ENCODE results near the gene CDC42BPG.

The CDC42BPG gene

DNA sequence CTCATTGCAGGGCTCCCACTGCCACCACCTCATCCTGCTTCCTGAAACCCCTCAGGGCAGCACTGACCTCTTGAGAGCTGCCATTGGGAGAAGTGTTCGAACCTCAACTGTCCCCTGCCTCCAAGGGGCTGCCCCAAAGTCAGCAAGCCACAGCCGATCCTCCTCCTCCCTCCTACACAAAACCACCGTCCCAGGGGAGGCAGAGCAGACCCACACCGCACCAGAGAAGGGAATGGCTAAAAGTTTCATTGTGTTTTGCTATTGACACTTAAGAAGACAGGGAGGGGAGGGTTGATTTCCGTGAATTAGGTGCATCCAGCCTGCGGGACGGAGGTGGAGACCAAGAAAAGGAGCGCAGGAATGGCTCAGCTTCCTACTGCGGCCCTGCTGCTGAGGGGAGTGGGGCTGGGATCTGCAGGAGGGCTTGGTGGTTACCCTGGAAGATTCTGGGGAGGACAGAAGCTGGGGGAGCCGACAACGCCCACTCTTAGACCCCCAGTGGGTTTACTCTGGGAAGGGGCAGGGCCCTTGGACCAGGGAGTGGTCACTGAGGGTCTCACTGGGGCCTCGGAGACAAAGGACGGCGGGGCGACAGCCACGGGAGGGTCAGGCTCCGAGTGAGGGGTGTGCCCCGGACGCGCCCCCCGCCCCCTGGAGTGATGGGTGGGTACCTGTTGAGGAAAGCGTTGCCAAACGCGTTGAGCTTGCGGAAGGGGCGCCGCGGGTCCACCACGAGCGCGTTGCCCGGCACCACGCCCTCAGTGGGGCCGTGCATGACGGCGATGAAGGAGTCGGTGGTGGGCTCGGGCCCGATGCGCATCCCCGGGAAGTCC, 33.2 kb upstream of the CDC42BPG start (continued):
- TF ChIP-seq HOXD13 (CRISPR knock-in tag; IDR thresholded peaks at IDR 0.05; ENCODE audit: borderline replicate concordance) (no peak), ZNF202 (tag by site-specific recombination; IDR thresholded peaks at IDR 0.05; ENCODE audit: borderline replicate concordance) (no peak), ZNF677 (tag by site-specific recombination; IDR thresholded peaks at IDR 0.05) (no peak), SP7 (tag by site-specific recombination; IDR thresholded peaks at IDR 0.05) (no peak), ZNF350 (tag by site-specific recombination; IDR thresholded peaks at IDR 0.05) (no peak), BCL11B (tag by site-specific recombination; IDR thresholded peaks at IDR 0.05; ENCODE audit: low read depth) (no peak), ZNF561 (tag by site-specific recombination; IDR thresholded peaks at IDR 0.05; ENCODE audit: borderline replicate concordance) (no peak), REPIN1 (tag by site-specific recombination; IDR thresholded peaks at IDR 0.05; ENCODE audit: low read depth) (no peak), YY1 (tag by site-specific recombination; IDR thresholded peaks at IDR 0.05) (no peak), ZNF2 (tag by site-specific recombination; IDR thresholded peaks at IDR 0.05) (no peak), ZFP69B (tag by site-specific recombination; IDR thresholded peaks at IDR 0.05) (0 out of 2 replicates have a peak, but pooled peaks have one; percentile 22), ZNF585B (tag by site-specific recombination; IDR thresholded peaks at IDR 0.05) (no peak), WT1 (tag by site-specific recombination; IDR thresholded peaks at IDR 0.05) (no peak), ZNF473 (tag by site-specific recombination; IDR thresholded peaks at IDR 0.05) (no peak), ZNF302 (tag by site-specific recombination; IDR thresholded peaks at IDR 0.05; ENCODE audit: low read depth) (no peak), ZNF549 (tag by site-specific recombination; IDR thresholded peaks at IDR 0.05) (no peak), ZBTB17 (tag by site-specific recombination; IDR thresholded peaks at IDR 0.05) (no peak), ZSCAN23 (tag by site-specific recombination; IDR thresholded peaks at IDR 0.05) (no peak), ZFP41 (tag by site-specific recombination; IDR thresholded peaks at IDR 0.05; ENCODE audit: borderline replicate concordance) (no peak), ZNF37A (tag by site-specific recombination; IDR thresholded peaks at IDR 0.05) (no peak), ZNF335 (tag by site-specific recombination; conservative IDR thresholded peaks at IDR 0.05) (no peak; the same call in 1 of the 2 replicates), ZNF112 (tag by site-specific recombination; IDR thresholded peaks at IDR 0.05) (no peak), ZNF416 (tag by site-specific recombination; IDR thresholded peaks at IDR 0.05) (no peak), ZNF777 (tag by site-specific recombination; IDR thresholded peaks at IDR 0.05; ENCODE audit: borderline replicate concordance) (no peak), ZNF555 (tag by site-specific recombination; conservative IDR thresholded peaks at IDR 0.05) (no peak), ZNF184 (tag by site-specific recombination; IDR thresholded peaks at IDR 0.05) (no peak), ZNF138 (tag by site-specific recombination; IDR thresholded peaks at IDR 0.05; ENCODE audit: borderline replicate concordance) (no peak)
- TF ChIP-seq, protein P1, sequence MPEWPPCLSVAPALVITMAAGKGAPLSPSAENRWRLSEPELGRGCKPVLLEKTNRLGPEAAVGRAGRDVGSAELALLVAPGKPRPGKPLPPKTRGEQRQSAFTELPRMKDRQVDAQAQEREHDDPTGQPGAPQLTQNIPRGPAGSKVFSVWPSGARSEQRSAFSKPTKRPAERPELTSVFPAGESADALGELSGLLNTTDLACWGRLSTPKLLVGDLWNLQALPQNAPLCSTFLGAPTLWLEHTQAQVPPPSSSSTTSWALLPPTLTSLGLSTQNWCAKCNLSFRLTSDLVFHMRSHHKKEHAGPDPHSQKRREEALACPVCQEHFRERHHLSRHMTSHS (tag by site-specific recombination; IDR thresholded peaks at IDR 0.05) = no peak
- TF ChIP-seq, protein P2, sequence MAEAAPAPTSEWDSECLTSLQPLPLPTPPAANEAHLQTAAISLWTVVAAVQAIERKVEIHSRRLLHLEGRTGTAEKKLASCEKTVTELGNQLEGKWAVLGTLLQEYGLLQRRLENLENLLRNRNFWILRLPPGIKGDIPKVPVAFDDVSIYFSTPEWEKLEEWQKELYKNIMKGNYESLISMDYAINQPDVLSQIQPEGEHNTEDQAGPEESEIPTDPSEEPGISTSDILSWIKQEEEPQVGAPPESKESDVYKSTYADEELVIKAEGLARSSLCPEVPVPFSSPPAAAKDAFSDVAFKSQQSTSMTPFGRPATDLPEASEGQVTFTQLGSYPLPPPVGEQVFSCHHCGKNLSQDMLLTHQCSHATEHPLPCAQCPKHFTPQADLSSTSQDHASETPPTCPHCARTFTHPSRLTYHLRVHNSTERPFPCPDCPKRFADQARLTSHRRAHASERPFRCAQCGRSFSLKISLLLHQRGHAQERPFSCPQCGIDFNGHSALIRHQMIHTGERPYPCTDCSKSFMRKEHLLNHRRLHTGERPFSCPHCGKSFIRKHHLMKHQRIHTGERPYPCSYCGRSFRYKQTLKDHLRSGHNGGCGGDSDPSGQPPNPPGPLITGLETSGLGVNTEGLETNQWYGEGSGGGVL (tag by site-specific recombination; IDR thresholded peaks at IDR 0.05) = no peak
- TF ChIP-seq, protein P3, sequence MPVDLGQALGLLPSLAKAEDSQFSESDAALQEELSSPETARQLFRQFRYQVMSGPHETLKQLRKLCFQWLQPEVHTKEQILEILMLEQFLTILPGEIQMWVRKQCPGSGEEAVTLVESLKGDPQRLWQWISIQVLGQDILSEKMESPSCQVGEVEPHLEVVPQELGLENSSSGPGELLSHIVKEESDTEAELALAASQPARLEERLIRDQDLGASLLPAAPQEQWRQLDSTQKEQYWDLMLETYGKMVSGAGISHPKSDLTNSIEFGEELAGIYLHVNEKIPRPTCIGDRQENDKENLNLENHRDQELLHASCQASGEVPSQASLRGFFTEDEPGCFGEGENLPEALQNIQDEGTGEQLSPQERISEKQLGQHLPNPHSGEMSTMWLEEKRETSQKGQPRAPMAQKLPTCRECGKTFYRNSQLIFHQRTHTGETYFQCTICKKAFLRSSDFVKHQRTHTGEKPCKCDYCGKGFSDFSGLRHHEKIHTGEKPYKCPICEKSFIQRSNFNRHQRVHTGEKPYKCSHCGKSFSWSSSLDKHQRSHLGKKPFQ (tag by site-specific recombination; IDR thresholded peaks at IDR 0.05) = no peak
- TF ChIP-seq, protein P4, sequence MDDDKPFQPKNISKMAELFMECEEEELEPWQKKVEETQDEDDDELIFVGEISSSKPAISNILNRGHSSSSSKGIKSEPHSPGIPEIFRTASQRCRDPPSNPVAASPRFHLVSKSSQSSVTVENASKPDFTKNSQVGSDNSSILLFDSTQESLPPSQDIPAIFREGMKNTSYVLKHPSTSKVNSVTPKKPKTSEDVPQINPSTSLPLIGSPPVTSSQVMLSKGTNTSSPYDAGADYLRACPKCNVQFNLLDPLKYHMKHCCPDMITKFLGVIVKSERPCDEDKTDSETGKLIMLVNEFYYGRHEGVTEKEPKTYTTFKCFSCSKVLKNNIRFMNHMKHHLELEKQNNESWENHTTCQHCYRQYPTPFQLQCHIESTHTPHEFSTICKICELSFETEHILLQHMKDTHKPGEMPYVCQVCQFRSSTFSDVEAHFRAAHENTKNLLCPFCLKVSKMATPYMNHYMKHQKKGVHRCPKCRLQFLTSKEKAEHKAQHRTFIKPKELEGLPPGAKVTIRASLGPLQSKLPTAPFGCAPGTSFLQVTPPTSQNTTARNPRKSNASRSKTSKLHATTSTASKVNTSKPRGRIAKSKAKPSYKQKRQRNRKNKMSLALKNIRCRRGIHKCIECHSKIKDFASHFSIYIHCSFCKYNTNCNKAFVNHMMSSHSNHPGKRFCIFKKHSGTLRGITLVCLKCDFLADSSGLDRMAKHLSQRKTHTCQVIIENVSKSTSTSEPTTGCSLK (tag by site-specific recombination; IDR thresholded peaks at IDR 0.05) = no peak
- TF ChIP-seq, protein P5, sequence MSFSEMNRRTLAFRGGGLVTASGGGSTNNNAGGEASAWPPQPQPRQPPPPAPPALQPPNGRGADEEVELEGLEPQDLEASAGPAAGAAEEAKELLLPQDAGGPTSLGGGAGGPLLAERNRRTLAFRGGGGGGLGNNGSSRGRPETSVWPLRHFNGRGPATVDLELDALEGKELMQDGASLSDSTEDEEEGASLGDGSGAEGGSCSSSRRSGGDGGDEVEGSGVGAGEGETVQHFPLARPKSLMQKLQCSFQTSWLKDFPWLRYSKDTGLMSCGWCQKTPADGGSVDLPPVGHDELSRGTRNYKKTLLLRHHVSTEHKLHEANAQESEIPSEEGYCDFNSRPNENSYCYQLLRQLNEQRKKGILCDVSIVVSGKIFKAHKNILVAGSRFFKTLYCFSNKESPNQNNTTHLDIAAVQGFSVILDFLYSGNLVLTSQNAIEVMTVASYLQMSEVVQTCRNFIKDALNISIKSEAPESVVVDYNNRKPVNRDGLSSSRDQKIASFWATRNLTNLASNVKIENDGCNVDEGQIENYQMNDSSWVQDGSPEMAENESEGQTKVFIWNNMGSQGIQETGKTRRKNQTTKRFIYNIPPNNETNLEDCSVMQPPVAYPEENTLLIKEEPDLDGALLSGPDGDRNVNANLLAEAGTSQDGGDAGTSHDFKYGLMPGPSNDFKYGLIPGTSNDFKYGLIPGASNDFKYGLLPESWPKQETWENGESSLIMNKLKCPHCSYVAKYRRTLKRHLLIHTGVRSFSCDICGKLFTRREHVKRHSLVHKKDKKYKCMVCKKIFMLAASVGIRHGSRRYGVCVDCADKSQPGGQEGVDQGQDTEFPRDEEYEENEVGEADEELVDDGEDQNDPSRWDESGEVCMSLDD (tag by site-specific recombination; IDR thresholded peaks at IDR 0.05) = no peak

All from HEK293 (cell line).